Activated gamma-delta T cell (primary cell): Measurements from ENCODE around the gene CFAP46.
"Not testable (repeated sequence)": the region's sequence is repeated elsewhere in the genome, so short reads cannot be mapped to it uniquely, and the experiment has no call there.

ENCODE experiments used
- DNase-seq: peaks from one replicate; lab custom pipeline; 2025; lab: John Stamatoyannopoulos, UW

Gene CFAP46

GRCh38 chr10:132899054-132899750 lies 43.2 kb downstream of the CFAP46 start:
- DNase-seq: no peak

- no peak for DNase-seq
These were observed 43.8 kb downstream of the CFAP46 start for GRCh38 chr10:132898391-132899053.

GRCh38 chr10:132897516-132898381 lies 44.6 kb downstream of the CFAP46 start:
- DNase-seq: no peak

- not testable (repeated sequence) for DNase-seq
These were observed 48.6 kb downstream of the CFAP46 start for GRCh38 chr10:132893786-132894185.

- DNase-seq: no peak
These were observed 49.3 kb downstream of the CFAP46 start for GRCh38 chr10:132893090-132893489.

- DNase-seq: no peak
These were observed 50.4 kb downstream of the CFAP46 start for GRCh38 chr10:132892004-132892403.

- DNase-seq: no peak
These were observed 51.0 kb downstream of the CFAP46 start for GRCh38 chr10:132891368-132891767.

GRCh38 chr10:132890301-132890700 lies 52.1 kb downstream of the CFAP46 start:
- DNase-seq: no peak

GRCh38 chr10:132889556-132889955 lies 52.8 kb downstream of the CFAP46 start:
- no peak for DNase-seq

- no peak for DNase-seq
These were observed 53.4 kb downstream of the CFAP46 start for GRCh38 chr10:132888898-132889490.

GRCh38 chr10:132888446-132888845 lies 53.9 kb downstream of the CFAP46 start:
- DNase-seq: not testable (repeated sequence)

GRCh38 chr10:132886211-132887099 lies 55.9 kb downstream of the CFAP46 start:
- DNase-seq: no peak

- DNase-seq: no peak
These were observed 56.7 kb downstream of the CFAP46 start for GRCh38 chr10:132885451-132886210.

GRCh38 chr10:132884691-132885271 lies 57.6 kb downstream of the CFAP46 start:
- no peak for DNase-seq

GRCh38 chr10:132884041-132884440 lies 58.3 kb downstream of the CFAP46 start:
- no peak for DNase-seq

GRCh38 chr10:132883391-132883881 lies 58.9 kb downstream of the CFAP46 start:
- no peak for DNase-seq

- DNase-seq: no peak
These were observed 60.1 kb downstream of the CFAP46 start for GRCh38 chr10:132882069-132882951.

- no peak for DNase-seq
These were observed 61.0 kb downstream of the CFAP46 start for GRCh38 chr10:132881186-132881920.
